Hepatocyte (in vitro differentiated cells): ENCODE measurements around the gene CDK7. TPM values are rescaled to one million over a fixed set of nuclear protein-coding genes. Genes with fewer than 3 reads are reported as not detected.
A peak's percentile ranks its signal among the peaks of the same experiment; 100 is the strongest.

Experiments used
- DNase-seq: peaks from one replicate; pipeline ENCODE4 v3.0.0-alpha.2; 2016; ENCODE audit warnings: low spot score
- H2AFZ ChIP-seq: fragments of 200-600 bp; sonication (generic); 2 replicates; pipeline ENCODE4 v1.6.0; 2016; ENCODE audit warnings: antibody characterized with exemption, mild to moderate bottlenecking
- H3K27ac ChIP-seq: fragments of 200-600 bp; sonication (generic); 2 replicates; pipeline ENCODE4 v1.5.1; 2016; ENCODE audit warnings: mild to moderate bottlenecking
- H3K27me3 ChIP-seq: fragments of 200-600 bp; sonication (generic); 2 replicates; pipeline ENCODE4 v1.6.1; 2016
- H3K36me3 ChIP-seq: fragments of 200-600 bp; sonication (generic); replicated peaks from 2 replicates; pipeline ENCODE4 v1.5.1; 2016; ENCODE audit warnings: low read depth; ENCODE audit not compliant: insufficient read depth
- H3K4me1 ChIP-seq: fragments of 200-600 bp; sonication (generic); 2 replicates; pipeline ENCODE4 v1.5.1; 2016; ENCODE audit warnings: mild to moderate bottlenecking, moderate library complexity; ENCODE audit not compliant: insufficient read depth
- H3K4me2 ChIP-seq: fragments of 200-600 bp; sonication (generic); 2 replicates; pipeline ENCODE4 v1.6.0; 2016
- H3K4me3 ChIP-seq: fragments of 200-600 bp; sonication (generic); 2 replicates; pipeline ENCODE4 v1.5.1; 2016; ENCODE audit warnings: mild to moderate bottlenecking
- H3K79me2 ChIP-seq: fragments of 200-600 bp; sonication (generic); 2 replicates; pipeline ENCODE4 v1.6.0; 2017; ENCODE audit warnings: mild to moderate bottlenecking
- H3K9me2 ChIP-seq: fragments of 200-600 bp; sonication (generic); replicated peaks from 2 replicates; pipeline ENCODE4 v1.6.0; 2017; ENCODE audit warnings: mild to moderate bottlenecking; ENCODE audit not compliant: insufficient read depth
- H3K9me3 ChIP-seq: fragments of 200-600 bp; sonication (generic); 2 replicates; pipeline ENCODE4 v1.5.1; 2016; ENCODE audit warnings: low read depth, mild to moderate bottlenecking
- H4K20me1 ChIP-seq: fragments of 200-600 bp; sonication (generic); 2 replicates; pipeline ENCODE4 v1.6.0; 2016; ENCODE audit warnings: mild to moderate bottlenecking; ENCODE audit not compliant: insufficient read depth, poor library complexity, severe bottlenecking
- CTCF ChIP-seq: fragments of 200-600 bp; sonication (generic); IDR thresholded peaks from 2 replicates; pipeline ENCODE4 v1.5.1; 2016; ENCODE audit warnings: antibody characterized with exemption, mild to moderate bottlenecking; ENCODE audit not compliant: poor library complexity
- EZH2 ChIP-seq: fragments of 200-600 bp; sonication (generic); IDR thresholded peaks from 2 replicates; pipeline ENCODE4 v1.6.1; 2016; ENCODE audit warnings: antibody characterized with exemption, mild to moderate bottlenecking, borderline replicate concordance
- EZH2phosphoT487 ChIP-seq: fragments of 200-600 bp; sonication (generic); IDR thresholded peaks from one replicate; pipeline ENCODE4 v1.6.1; 2018; ENCODE audit warnings: antibody characterized with exemption, mild to moderate bottlenecking, low read depth, moderate library complexity; ENCODE audit not compliant: unreplicated experiment, severe bottlenecking
- WGBS: methylation state at CpG from one replicate; pipeline ENCODE4 v1.1.6; 2016; ENCODE audit warnings: low lambda C conversion rate; ENCODE audit errors: missing lambda C conversion rate; 5-methylcytosine and 5-hydroxymethylcytosine counted together
- polyA plus RNA-seq: library from polyadenylated mRNA; unstranded; fragments of >200 nt; fragmentation: Nextera tagmentation; extraction: Ambion mirVana; gene quantifications from 2 replicates; pipeline ENCODE4 v1.2.1, GENCODE V29; 2016
- total RNA-seq: library from RNA; depleted of rRNA; stranded (reverse); fragments of >200 nt; gene quantifications from 2 replicates; pipeline ENCODE4 v1.2.3, GENCODE V29; 2014

CDK7 gene
- total and polyA plus RNA-seq, 2 experiments from 2014 or later, result 36.4 to 41.1 TPM

- no peaks in the 10 kb centered on the region for H3K9me3 ChIP-seq
- H4K20me1 ChIP-seq, result no peaks in the 10 kb centered on the region
- peaks cover 7% of the 10 kb centered on the region for H3K4me1 ChIP-seq
- H3K27ac ChIP-seq, result no peak overlapping the region
- no peaks in the 10 kb centered on the region for H3K9me2 ChIP-seq
- H3K4me2 ChIP-seq, result no peak overlapping the region
- H3K27me3 ChIP-seq, result no peaks in the 10 kb centered on the region
- 23% methylated on average over 1 of the region's 1 CpG for WGBS
- H3K79me2 ChIP-seq, result no peaks in the 10 kb centered on the region
- no peak overlapping the region for H3K4me3 ChIP-seq
- TF ChIP-seq EZH2phosphoT487 (no peak), CTCF (no peak), EZH2 (no peak)
- DNase-seq, result no peak
- H2AFZ ChIP-seq, result no peak overlapping the region
- H3K36me3 ChIP-seq, result no peaks in the 10 kb centered on the region
These were observed 59.2 kb downstream of the CDK7 start for GRCh38 chr5:69293882-69294281.

- Histone ChIP-seq H3K36me3 (no peaks in the 10 kb centered on the region), H3K27me3 (no peaks in the 10 kb centered on the region), H3K4me2 (no peak overlapping the region), H3K4me1 (peaks cover 7% of the 10 kb centered on the region), H3K9me2 (no peaks in the 10 kb centered on the region), H2AFZ (peak overlapping the region; percentile 33), H3K4me3 (no peak overlapping the region), H3K9me3 (no peaks in the 10 kb centered on the region), H4K20me1 (no peaks in the 10 kb centered on the region), H3K27ac (peak overlapping the region; percentile 41), H3K79me2 (no peaks in the 10 kb centered on the region)
- TF ChIP-seq EZH2, result no peak
- no peak for TF ChIP-seq CTCF
- no peak for TF ChIP-seq EZH2phosphoT487
- 34% methylated on average over 10 of the region's 10 CpGs for WGBS
- DNase-seq, result no peak
These were observed 60.5 kb downstream of the CDK7 start for GRCh38 chr5:69295088-69295754.

- Histone ChIP-seq H3K27ac (no peak overlapping the region), H3K4me2 (no peak overlapping the region), H3K79me2 (no peaks in the 10 kb centered on the region), H3K4me1 (peaks cover 7% of the 10 kb centered on the region), H3K36me3 (no peaks in the 10 kb centered on the region), H3K27me3 (no peaks in the 10 kb centered on the region), H4K20me1 (no peaks in the 10 kb centered on the region), H3K9me2 (no peaks in the 10 kb centered on the region), H3K4me3 (no peak overlapping the region), H3K9me3 (no peaks in the 10 kb centered on the region), H2AFZ (no peak overlapping the region)
- 65% methylated on average over 6 of the region's 6 CpGs for WGBS
- DNase-seq, result no peak
- TF ChIP-seq EZH2 (no peak), CTCF (no peak), EZH2phosphoT487 (no peak)
These were observed 64.9 kb downstream of the CDK7 start for GRCh38 chr5:69299625-69300024.
